ENCODE data around the gene SPAG7. TPM values are rescaled to one million over a fixed set of nuclear protein-coding genes. Genes with fewer than 3 reads are reported as not detected.

The SPAG7 gene
- total and polyA plus RNA-seq, 3 donors from 2014 or later, result 54.9 to 79.5 (median 66.1) TPM

GRCh38 chr17:4968486-4969046, 949 bp upstream of the SPAG7 start:
- Histone ChIP-seq H3K27ac (peak overlapping the region; percentile 87 to 97), H3K27me3 (no peaks in the 10 kb centered on the region), H3K4me1 (peaks cover 22% of the 10 kb centered on the region), H3K36me3 (ENCODE audit: low read depth, missing control alignments) (no peaks in the 10 kb centered on the region), H3K9me3 (no peaks in the 10 kb centered on the region), H3K4me3 (peak overlapping the region; percentile 67 to 76)
- 16 to 23% methylated on average over 22 to 23 of the region's 23 CpGs for WGBS, 2 donors
- DNase-seq, result peak; percentile 45
- TF ChIP-seq POLR2A (IDR thresholded peaks at IDR 0.05), result no peak
- no peak for TF ChIP-seq CTCF (IDR thresholded peaks at IDR 0.05)
- intact Hi-C loops (cut with DNase I; ENCODE audit: low total_unique reads), result no loop called here

- peak; percentile 99 for DNase-seq
- peaks cover 22% of the 10 kb centered on the region for H3K4me1 ChIP-seq
- TF ChIP-seq POLR2A (IDR thresholded peaks at IDR 0.05), result no peak
- TF ChIP-seq CTCF (IDR thresholded peaks at IDR 0.05), result no peak
- no peaks in the 10 kb centered on the region for H3K36me3 ChIP-seq (ENCODE audit: low read depth, missing control alignments)
- 0 to 1% methylated on average over 23 to 30 of the region's 42 CpGs for WGBS, 2 donors
- intact Hi-C loops (cut with DNase I; ENCODE audit: low total_unique reads), result no loop called here
- H3K4me3 ChIP-seq, result peak overlapping the region; percentile 67 to 76
- H3K27ac ChIP-seq, result peak overlapping the region; percentile 87 to 97
- no peaks in the 10 kb centered on the region for H3K27me3 ChIP-seq
- H3K9me3 ChIP-seq, result no peaks in the 10 kb centered on the region
Measured at GRCh38 chr17:4966844-4967538, 626 bp downstream of the SPAG7 start.

- Histone ChIP-seq H3K4me1 (peaks cover 22% of the 10 kb centered on the region), H3K36me3 (ENCODE audit: low read depth, missing control alignments) (no peaks in the 10 kb centered on the region), H3K27ac (no peak overlapping the region), H3K27me3 (no peaks in the 10 kb centered on the region), H3K9me3 (no peaks in the 10 kb centered on the region), H3K4me3 (no peak overlapping the region)
- DNase-seq, result no peak
- TF ChIP-seq CTCF (IDR thresholded peaks at IDR 0.05), result no peak
- TF ChIP-seq POLR2A (IDR thresholded peaks at IDR 0.05), result no peak
- intact Hi-C loops (cut with DNase I; ENCODE audit: low total_unique reads), result no loop called here
- WGBS, 2 donors, result 76 to 78% methylated on average over 15 of the region's 15 CpGs
Measured at GRCh38 chr17:4965311-4965986, 2.2 kb downstream of the SPAG7 start.

- intact Hi-C loops (cut with DNase I; ENCODE audit: low total_unique reads), result no loop called here
- H3K9me3 ChIP-seq, result no peaks in the 10 kb centered on the region
- TF ChIP-seq POLR2A (IDR thresholded peaks at IDR 0.05) (no peak), CTCF (IDR thresholded peaks at IDR 0.05) (no peak)
Measured at GRCh38 chr17:4960279-4960922, 7.2 kb downstream of the SPAG7 start.

More at GRCh38 chr17:4960279-4960922, 7.2 kb downstream of the SPAG7 start:
- 88 to 90% methylated on average over 9 of the region's 9 CpGs for whole genome bisulfite sequencing, 2 donors
- H3K27me3 ChIP-seq, result no peaks in the 10 kb centered on the region
- H3K4me3 ChIP-seq, result no peak overlapping the region
- H3K36me3 ChIP-seq (ENCODE audit: low read depth, missing control alignments), result no peaks in the 10 kb centered on the region
- DNase-seq, result no peak
- H3K4me1 ChIP-seq, result peaks cover 2% of the 10 kb centered on the region
- no peak overlapping the region for H3K27ac ChIP-seq
